ENCODE measurements around the gene RARS2.

The RARS2 gene

GRCh38 chr6:87606199-87606598 lies 16.4 kb upstream of the RARS2 start:
- DNase-seq (ENCODE audit: extremely low spot score), result no peak
- CTCF ChIA-PET, result interaction anchor here (0.8 to 1.9 kb wide), 4 partner anchors 10 to 99 kb away, joined by 3 to 11 read pairs (median 4); no protein-coding TSS in a partner anchor
- TF ChIP-seq CTCF (IDR thresholded peaks at IDR 0.05; ENCODE audit: control extremely low read depth, extremely low read depth, low read depth, missing control alignments), result no peak
- POLR2A ChIA-PET, result no interaction called here

- CTCF ChIA-PET, result no interaction called here
- no peak for DNase-seq (ENCODE audit: extremely low spot score)
- POLR2A ChIA-PET, result no interaction called here
- no peak for TF ChIP-seq CTCF (IDR thresholded peaks at IDR 0.05; ENCODE audit: control extremely low read depth, extremely low read depth, low read depth, missing control alignments)
Observed at GRCh38 chr6:87600576-87600975, 10.8 kb upstream of the RARS2 start.

GRCh38 chr6:87590990-87591389 lies 1.2 kb upstream of the RARS2 start:
- ChIA-PET POLR2A (no interaction called here), CTCF (interaction anchor here (1.4 to 1.5 kb wide), 2 partner anchors 10 to 15 kb away, joined by 3 to 5 read pairs; no protein-coding TSS in a partner anchor)
- no peak for DNase-seq (ENCODE audit: extremely low spot score)
- no peak for TF ChIP-seq CTCF (IDR thresholded peaks at IDR 0.05; ENCODE audit: control extremely low read depth, extremely low read depth, low read depth, missing control alignments)

- DNase-seq (ENCODE audit: extremely low spot score), result no peak
- TF ChIP-seq CTCF (IDR thresholded peaks at IDR 0.05; ENCODE audit: control extremely low read depth, extremely low read depth, low read depth, missing control alignments), result no peak
- ChIA-PET CTCF (no interaction called here), POLR2A (no interaction called here)
Observed at GRCh38 chr6:87590417-87590880, 662 bp upstream of the RARS2 start.

GRCh38 chr6:87588756-87589407 lies 905 bp downstream of the RARS2 start:
- POLR2A ChIA-PET, result interaction anchor here (0.6 kb wide), 2 partner anchors 13 to 110 kb away, joined by 3 read pairs; no protein-coding TSS in a partner anchor
- CTCF ChIA-PET, result interaction anchor here (1.0 kb wide), 1 partner anchor 10 kb away, joined by 4 read pairs; no protein-coding TSS in a partner anchor
- no peak for TF ChIP-seq CTCF (IDR thresholded peaks at IDR 0.05; ENCODE audit: control extremely low read depth, extremely low read depth, low read depth, missing control alignments)
- no peak for DNase-seq (ENCODE audit: extremely low spot score)

GRCh38 chr6:87586371-87587077 lies 3.3 kb downstream of the RARS2 start:
- CTCF ChIA-PET, result interaction anchor here (0.7 to 1.2 kb wide), 2 partner anchors 28 to 70 kb away, joined by 3 read pairs; no protein-coding TSS in a partner anchor
- POLR2A ChIA-PET, result no interaction called here
- no peak for DNase-seq (ENCODE audit: extremely low spot score)
- TF ChIP-seq CTCF (IDR thresholded peaks at IDR 0.05; ENCODE audit: control extremely low read depth, extremely low read depth, low read depth, missing control alignments), result no peak

Data from GM10248 (cell line).